HG03025 (cell line): ENCODE measurements around the gene TAOK3.
A peak's percentile ranks its signal among the peaks of the same experiment; 100 is the strongest.
"Not testable (repeated sequence)": the region's sequence is repeated elsewhere in the genome, so short reads cannot be mapped to it uniquely, and the experiment has no call there.

Experiments used
- ATAC-seq: cut with Tn5 transposase; IDR thresholded peaks from one replicate; pipeline ENCODE4 v1.9.1; 2021; ENCODE audit warnings: mild to moderate bottlenecking, moderate library complexity; ENCODE audit not compliant: unreplicated experiment, low FRiP score

The TAOK3 gene

GRCh38 chr12:118151755-118152154 lies 221.0 kb downstream of the TAOK3 start:
- no peak for ATAC-seq

GRCh38 chr12:118150625-118151024 lies 222.1 kb downstream of the TAOK3 start:
- no peak for ATAC-seq

- ATAC-seq = no peak
Measured at GRCh38 chr12:118148287-118148686, 224.4 kb downstream of the TAOK3 start.

- no peak for ATAC-seq
Measured at GRCh38 chr12:118145798-118146156, 226.9 kb downstream of the TAOK3 start.

- peak; percentile 67 for ATAC-seq
Measured at GRCh38 chr12:118145113-118145797, 227.5 kb downstream of the TAOK3 start.

GRCh38 chr12:118144499-118144898 lies 228.2 kb downstream of the TAOK3 start:
- no peak for ATAC-seq

- no peak for ATAC-seq
Measured at GRCh38 chr12:118140825-118141224, 231.9 kb downstream of the TAOK3 start.

GRCh38 chr12:118137148-118137678 lies 235.5 kb downstream of the TAOK3 start:
- ATAC-seq = no peak

GRCh38 chr12:118136559-118137003 lies 236.1 kb downstream of the TAOK3 start:
- peak; percentile 32 for ATAC-seq

- peak; percentile 91 for ATAC-seq
Measured at GRCh38 chr12:118135788-118136558, 236.7 kb downstream of the TAOK3 start, which contains the start of gene PEBP1. PEBP1 (plus strand) TSS chr12:118136124; CDS start chr12:118136210, 86 bp downstream.

GRCh38 chr12:118129436-118129835 lies 243.3 kb downstream of the TAOK3 start:
- not testable (repeated sequence) for ATAC-seq

- ATAC-seq = no peak
Measured at GRCh38 chr12:118127867-118128266, 244.8 kb downstream of the TAOK3 start.

GRCh38 chr12:118126119-118126757 lies 246.5 kb downstream of the TAOK3 start:
- no peak for ATAC-seq

- no peak for ATAC-seq
Measured at GRCh38 chr12:118125743-118126118, 247.0 kb downstream of the TAOK3 start.

GRCh38 chr12:118124333-118124874 lies 248.3 kb downstream of the TAOK3 start:
- no peak for ATAC-seq

- no peak for ATAC-seq
Measured at GRCh38 chr12:118122264-118122663, 250.4 kb downstream of the TAOK3 start.

GRCh38 chr12:118120579-118121363 lies 251.9 kb downstream of the TAOK3 start:
- ATAC-seq = no peak

GRCh38 chr12:118119449-118119879 lies 253.2 kb downstream of the TAOK3 start:
- ATAC-seq = no peak

GRCh38 chr12:118109088-118109487 lies 263.6 kb downstream of the TAOK3 start:
- no peak for ATAC-seq

- no peak for ATAC-seq
Measured at GRCh38 chr12:118107694-118108093, 265.0 kb downstream of the TAOK3 start.
